Small intestine (tissue), 7 donors: Measurements from ENCODE around the gene POLA1. TPM values are rescaled to one million over a fixed set of nuclear protein-coding genes. Genes with fewer than 3 reads are reported as not detected.

ENCODE experiments used
- DNase-seq, 2 donors: peaks; one replicate each; pipeline versions ENCODE4 v3.0.0 to v3.0.0-alpha.2; 2013
- FAIRE-seq: peaks from 2 replicates; lab custom pipeline; 2012; peaks lifted over from hg19 to GRCh38; lab: Jason Lieb, UNC
- H3K27ac ChIP-seq, 3 donors: one replicate each; pipeline ENCODE4 v1.5.1; 2013; ENCODE audit warnings: low read length in 2 of 3, mild to moderate bottlenecking in 2 of 3, control low read depth in 1 of 3, inconsistent platforms in 1 of 3, low read depth in 1 of 3, moderate library complexity in 1 of 3
- H3K27me3 ChIP-seq, 3 donors: one replicate each; pipeline ENCODE4 v1.6.1; 2013; ENCODE audit warnings: low read length in 3 of 3, inconsistent platforms in 1 of 3; ENCODE audit not compliant: control insufficient read depth in 3 of 3, insufficient read depth in 3 of 3
- H3K36me3 ChIP-seq, 3 donors: one replicate each; pipeline ENCODE4 v1.6.1; 2013; ENCODE audit warnings: low read length in 3 of 3, inconsistent platforms in 1 of 3, low read depth in 1 of 3, mild to moderate bottlenecking in 1 of 3, moderate library complexity in 1 of 3; ENCODE audit not compliant: control insufficient read depth in 3 of 3, insufficient read depth in 2 of 3
- H3K4me1 ChIP-seq, 3 donors: one replicate each; pipeline ENCODE4 v1.6.1; 2013; ENCODE audit warnings: low read length in 2 of 3, inconsistent platforms in 1 of 3, low read depth in 1 of 3, mild to moderate bottlenecking in 1 of 3, moderate library complexity in 1 of 3; ENCODE audit not compliant: control insufficient read depth in 3 of 3, insufficient read depth in 2 of 3
- H3K4me3 ChIP-seq, 3 donors: one replicate each; pipeline ENCODE4 v1.5.1; 2013; ENCODE audit warnings: low read length in 3 of 3, control low read depth in 1 of 3, inconsistent platforms in 1 of 3, low read depth in 1 of 3, mild to moderate bottlenecking in 1 of 3, moderate library complexity in 1 of 3
- H3K9me3 ChIP-seq, 2 donors: one replicate each; pipeline ENCODE4 v1.6.1; 2013; ENCODE audit warnings: low read depth in 1 of 2, low read length in 1 of 2; ENCODE audit not compliant: control insufficient read depth in 2 of 2, insufficient read depth in 1 of 2
- WGBS, 3 donors: extraction: QIAGEN DNeasy Blood & Tissue Kit; methylation state at CpG; one replicate each; pipeline ENCODE4 v1.1.7; 2013; 5-methylcytosine and 5-hydroxymethylcytosine counted together
- polyA plus RNA-seq, 4 donors: library from polyadenylated mRNA; stranded (reverse) in 3 of 4; unstranded in 1 of 4; fragments of 200-250 nt in 3 of 4; fragments of 120-200 nt in 1 of 4; gene quantifications; one replicate each; pipeline versions ENCODE4 v1.2.1 to v1.2.3, GENCODE V29; 2013
- donor health status: healthy with polysubstance abuse.
- donor health status: control.
- donor health status: control.
- donor health status: Bipolar disorder and iron deficiency.
- donor health status: healthy.

Gene POLA1
- polyA plus RNA-seq, 4 donors: 2.2 to 10.8 (median 4.7) TPM

DNA sequence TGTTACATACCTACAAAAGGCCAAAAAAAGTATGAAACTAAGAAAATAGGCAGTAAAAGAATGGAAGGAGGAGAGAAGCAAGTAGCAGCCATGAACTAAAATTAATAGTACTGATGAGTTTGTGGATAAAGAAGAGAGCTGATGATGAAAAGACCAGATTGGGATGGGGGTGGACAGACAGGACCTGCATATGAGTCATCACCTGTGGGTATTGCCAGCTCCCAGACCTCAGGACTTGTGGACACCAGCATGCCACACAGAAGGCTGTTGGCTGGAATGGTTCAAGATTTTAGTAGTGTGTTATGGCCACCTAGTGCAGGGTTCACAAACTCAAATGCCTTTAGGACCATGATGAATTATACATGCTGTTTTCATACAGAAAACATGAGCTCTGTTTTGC is 263.1 kb downstream of the POLA1 start:
- peaks cover 0 to 2% (median 0%) of the 10 kb centered on the region in 3 donors for H3K27me3 ChIP-seq
- no peaks in the 10 kb centered on the region for H3K9me3 ChIP-seq
- H3K4me3 ChIP-seq: no peak overlapping the region
- DNase-seq (no peak), FAIRE-seq (no peak)
- no peaks in the 10 kb centered on the region for H3K4me1 ChIP-seq
- H3K36me3 ChIP-seq: no peaks in the 10 kb centered on the region
- no peak overlapping the region for H3K27ac ChIP-seq

DNA sequence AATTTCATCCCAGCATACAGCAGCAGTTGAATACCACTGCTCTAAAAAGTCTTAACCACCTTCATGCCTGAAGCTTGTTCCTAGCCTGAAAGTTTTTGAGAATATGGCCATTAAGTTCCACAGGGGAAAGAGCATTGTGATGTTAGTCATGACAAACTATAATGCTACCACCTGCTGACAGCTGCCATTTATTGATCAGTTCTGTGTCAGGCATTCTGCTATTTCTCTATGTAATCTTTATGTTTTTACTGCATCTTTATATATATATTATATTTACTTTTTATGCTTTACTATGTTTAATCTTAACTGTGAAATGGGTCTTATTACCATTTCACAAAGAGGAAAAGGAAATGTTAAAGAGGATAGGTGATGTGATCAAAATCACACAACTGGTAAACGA is 268.1 kb downstream of the POLA1 start:
- Histone ChIP-seq H3K9me3 (no peaks in the 10 kb centered on the region), H3K4me3 (no peak overlapping the region), H3K4me1 (no peaks in the 10 kb centered on the region), H3K27ac (no peak overlapping the region), H3K36me3 (no peaks in the 10 kb centered on the region), H3K27me3 (no peaks in the 10 kb centered on the region)
- 32 to 68% (median 60%) methylated on average over 1 of the region's 1 CpG for WGBS, 3 donors
- DNase-seq (no peak), FAIRE-seq (no peak)

DNA sequence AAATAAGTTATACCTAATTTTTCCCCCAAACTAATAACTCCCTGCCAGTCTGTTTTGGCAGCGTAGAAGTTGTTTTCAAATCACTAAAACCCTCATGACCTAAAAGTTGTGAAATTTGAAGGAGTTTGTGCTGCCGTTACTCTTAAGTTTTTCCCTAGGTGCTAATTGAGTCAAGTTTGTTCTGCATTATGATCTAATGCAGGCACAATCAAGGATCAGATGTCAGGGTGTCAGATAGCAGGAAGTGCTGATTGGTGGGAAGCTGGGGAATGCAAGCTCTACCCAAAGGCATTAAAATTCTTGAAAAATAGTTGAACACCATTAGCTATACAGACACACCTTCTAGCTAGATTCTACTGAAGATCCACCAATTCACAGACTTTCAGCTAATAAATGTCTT is 270.1 kb downstream of the POLA1 start:
- no peak overlapping the region for H3K27ac ChIP-seq
- H3K27me3 ChIP-seq: no peaks in the 10 kb centered on the region
- 89 to 94% (median 92%) methylated on average over 2 of the region's 2 CpGs for WGBS, 3 donors
- H3K36me3 ChIP-seq: no peaks in the 10 kb centered on the region
- no peak overlapping the region for H3K4me3 ChIP-seq
- no peaks in the 10 kb centered on the region for H3K4me1 ChIP-seq
- DNase-seq (no peak), FAIRE-seq (no peak)
- no peaks in the 10 kb centered on the region for H3K9me3 ChIP-seq

DNA sequence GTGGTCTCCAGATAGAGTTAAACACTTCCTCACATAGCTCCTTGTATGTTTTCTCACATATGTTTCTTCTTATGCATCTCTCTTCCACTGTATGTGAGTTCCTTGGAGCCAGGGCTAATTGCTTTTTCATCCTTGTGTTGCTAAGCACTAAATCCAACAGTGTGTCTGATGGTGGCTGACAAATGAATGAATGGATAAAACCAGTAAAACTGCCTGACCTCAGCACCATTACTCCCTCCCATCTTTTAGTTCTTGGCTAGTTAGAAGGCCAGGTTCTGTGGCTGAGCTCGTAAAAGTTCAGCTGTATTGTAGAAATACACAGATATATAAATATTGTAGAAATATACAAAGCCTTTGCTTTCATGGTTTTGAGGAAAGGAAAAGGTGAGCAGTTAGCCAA is 271.7 kb downstream of the POLA1 start:
- H3K36me3 ChIP-seq: no peaks in the 10 kb centered on the region

DNA sequence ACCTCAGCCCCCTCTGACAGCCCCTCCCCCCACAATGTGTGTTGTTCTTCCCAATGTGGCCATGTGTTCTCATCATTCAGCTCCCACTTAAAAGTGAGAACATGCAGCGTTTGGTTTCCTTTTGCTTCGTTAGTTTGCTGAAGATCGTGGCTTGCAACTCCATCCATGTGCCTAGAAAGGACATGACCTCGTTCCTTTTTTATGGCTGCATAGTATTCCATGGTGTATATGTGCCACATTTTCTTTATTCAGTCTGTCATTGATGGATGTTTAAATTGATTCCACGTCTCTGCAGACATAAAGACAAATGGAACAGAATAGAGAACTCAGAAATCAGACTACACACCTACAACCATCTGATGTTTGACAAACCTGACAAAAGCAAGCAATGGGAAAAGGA is 276.1 kb downstream of the POLA1 start:
- no peaks in the 10 kb centered on the region for H3K36me3 ChIP-seq
- no peaks in the 10 kb centered on the region for H3K4me1 ChIP-seq
- no peak overlapping the region for H3K4me3 ChIP-seq
- FAIRE-seq (no peak), DNase-seq (no peak)
- H3K27ac ChIP-seq: no peak overlapping the region
- no peaks in the 10 kb centered on the region for H3K27me3 ChIP-seq
- WGBS, 3 donors: 82 to 96% (median 88%) methylated on average over 5 of the region's 5 CpGs
- no peaks in the 10 kb centered on the region for H3K9me3 ChIP-seq

More for the DNA sequence above, 271.7 kb downstream of the POLA1 start:
- Histone ChIP-seq H3K4me1 (no peaks in the 10 kb centered on the region), H3K9me3 (no peaks in the 10 kb centered on the region), H3K27ac (no peak overlapping the region), H3K4me3 (no peak overlapping the region), H3K27me3 (no peaks in the 10 kb centered on the region)
- no peak for DNase-seq
- 72 to 100% (median 77%) methylated on average over 1 of the region's 1 CpG for WGBS, 3 donors
- FAIRE-seq: no peak

DNA sequence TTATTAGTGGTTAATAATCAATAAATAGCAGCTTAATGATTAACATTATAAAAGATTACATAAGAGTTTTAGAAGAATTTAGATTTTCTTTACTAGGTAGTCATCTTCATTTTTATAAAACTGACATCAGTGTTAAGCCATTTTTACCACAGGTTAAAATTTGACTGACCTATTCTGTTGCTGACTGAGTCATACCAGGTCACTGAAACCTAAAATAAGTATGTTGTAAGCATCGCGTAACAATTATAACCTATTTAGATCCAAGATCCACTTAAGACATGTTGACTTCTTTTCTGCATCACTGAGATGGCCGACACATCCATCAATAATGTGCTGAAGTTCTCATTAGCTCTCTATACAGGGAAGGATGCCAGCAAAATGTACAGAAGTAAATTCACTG is 285.4 kb downstream of the POLA1 start:
- Histone ChIP-seq H3K9me3 (no peaks in the 10 kb centered on the region), H3K27ac (no peak overlapping the region), H3K4me3 (no peak overlapping the region), H3K36me3 (no peaks in the 10 kb centered on the region), H3K27me3 (no peaks in the 10 kb centered on the region), H3K4me1 (no peaks in the 10 kb centered on the region)
- no peak for FAIRE-seq
- DNase-seq: no peak
- WGBS, 3 donors: 89 to 96% (median 93%) methylated on average over 3 of the region's 3 CpGs

DNA sequence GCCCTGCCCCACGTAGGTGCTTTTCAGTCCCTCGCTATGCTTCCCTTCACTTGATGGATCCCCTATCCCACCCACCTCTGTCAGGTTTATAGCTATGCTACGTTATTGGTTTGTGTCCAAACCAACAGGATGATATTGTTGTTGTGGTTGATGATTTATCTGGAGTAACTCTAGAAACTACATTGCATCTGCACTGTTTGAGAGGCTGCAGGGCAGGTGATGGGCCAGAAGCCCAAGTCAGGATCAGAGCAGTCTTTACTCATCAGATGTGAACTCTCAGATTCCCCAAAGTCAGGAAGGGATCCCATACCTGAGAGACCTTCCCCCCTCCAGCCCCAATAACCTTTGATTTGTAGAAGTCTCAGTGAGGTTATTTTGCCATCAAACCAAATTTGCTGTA is 287.3 kb downstream of the POLA1 start:
- Histone ChIP-seq H3K4me3 (no peak overlapping the region), H3K36me3 (no peaks in the 10 kb centered on the region), H3K27ac (no peak overlapping the region), H3K4me1 (no peaks in the 10 kb centered on the region), H3K9me3 (no peaks in the 10 kb centered on the region), H3K27me3 (no peaks in the 10 kb centered on the region)
- FAIRE-seq: no peak
- DNase-seq: no peak
- 74 to 94% (median 81%) methylated on average over 3 of the region's 3 CpGs for WGBS, 3 donors

DNA sequence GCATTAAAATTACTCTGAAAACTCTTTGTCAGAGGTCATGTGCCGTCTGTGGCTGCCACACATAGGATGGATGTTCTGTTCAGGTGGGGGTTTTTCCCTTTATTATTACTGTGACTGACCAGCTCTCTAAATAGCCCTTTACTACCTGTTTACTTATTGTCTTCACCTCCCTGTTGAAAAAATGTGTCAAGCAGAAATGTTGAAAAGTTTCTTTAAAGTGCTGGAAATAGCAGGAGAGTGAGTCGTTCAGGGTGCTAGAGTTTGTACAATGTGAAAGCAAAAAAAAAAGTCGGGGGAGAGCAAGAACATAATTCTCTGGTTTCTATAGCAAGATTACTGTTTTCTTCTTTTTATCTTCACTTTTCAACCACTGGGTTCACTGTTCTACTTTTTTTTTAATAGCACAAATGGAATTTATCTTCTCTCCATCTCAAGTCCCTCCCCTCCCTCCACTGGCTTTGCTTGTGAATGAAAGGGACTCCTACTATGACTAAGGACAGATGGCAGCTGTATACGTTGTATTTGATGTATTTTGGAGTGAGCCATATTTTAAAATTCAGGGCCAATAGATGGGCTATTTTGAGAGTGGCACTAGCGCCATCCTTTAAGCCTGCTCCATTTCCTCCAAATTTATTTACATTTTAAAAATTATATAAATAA is 288.7 kb downstream of the POLA1 start:
- H3K27ac ChIP-seq: no peak overlapping the region

DNA sequence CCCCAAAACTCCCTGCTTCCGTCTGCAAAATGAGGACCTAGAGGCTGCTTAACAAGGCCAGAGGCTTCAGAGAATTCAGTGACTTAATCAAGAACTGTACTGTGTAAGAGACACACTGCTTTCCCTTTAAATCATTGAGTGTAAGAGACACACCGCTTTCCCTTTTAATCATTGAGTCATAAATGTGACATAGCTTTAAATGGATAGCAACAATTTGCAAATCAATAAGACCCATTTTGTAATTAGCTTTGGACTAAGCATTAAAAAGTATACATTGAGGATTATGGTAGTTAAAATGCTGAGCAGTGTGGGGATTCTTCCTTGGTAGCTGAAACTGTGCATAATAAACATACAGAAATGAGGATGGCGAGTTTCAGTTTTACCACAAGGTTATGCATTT is 290.2 kb downstream of the POLA1 start:
- 75 to 98% (median 86%) methylated on average over 3 of the region's 3 CpGs for WGBS, 3 donors
- no peak overlapping the region for H3K27ac ChIP-seq
- H3K4me1 ChIP-seq: no peaks in the 10 kb centered on the region
- no peak overlapping the region for H3K4me3 ChIP-seq
- DNase-seq: no peak
- FAIRE-seq: no peak
- H3K9me3 ChIP-seq: no peaks in the 10 kb centered on the region
- H3K36me3 ChIP-seq: no peaks in the 10 kb centered on the region
- no peaks in the 10 kb centered on the region for H3K27me3 ChIP-seq

More for the DNA sequence above, 288.7 kb downstream of the POLA1 start:
- 64 to 81% (median 75%) methylated on average over 5 of the region's 5 CpGs for WGBS, 3 donors
- no peaks in the 10 kb centered on the region for H3K9me3 ChIP-seq
- H3K36me3 ChIP-seq: no peaks in the 10 kb centered on the region
- H3K4me1 ChIP-seq: no peaks in the 10 kb centered on the region
- FAIRE-seq (no peak), DNase-seq (no peak)
- no peaks in the 10 kb centered on the region for H3K27me3 ChIP-seq
- H3K4me3 ChIP-seq: no peak overlapping the region
